22Rv1 (cell line): Measurements from ENCODE around the gene ITPK1.

Experiments used
- H3K27ac ChIP-seq: fragments of 450-650 bp; 2 replicates; pipeline ENCODE4 v1.5.1; 2017
- ZFX ChIP-seq: fragments of 450-650 bp; IDR thresholded peaks from 2 replicates; pipeline ENCODE4 v1.6.1; 2017; ENCODE audit warnings: antibody characterized with exemption, borderline replicate concordance
- TF ChIP-seq, protein P1 (sequence below): fragments of 450-650 bp; IDR thresholded peaks from 2 replicates; pipeline ENCODE4 v1.5.1; 2017; ENCODE audit warnings: mild to moderate bottlenecking

The ITPK1 gene

DNA sequence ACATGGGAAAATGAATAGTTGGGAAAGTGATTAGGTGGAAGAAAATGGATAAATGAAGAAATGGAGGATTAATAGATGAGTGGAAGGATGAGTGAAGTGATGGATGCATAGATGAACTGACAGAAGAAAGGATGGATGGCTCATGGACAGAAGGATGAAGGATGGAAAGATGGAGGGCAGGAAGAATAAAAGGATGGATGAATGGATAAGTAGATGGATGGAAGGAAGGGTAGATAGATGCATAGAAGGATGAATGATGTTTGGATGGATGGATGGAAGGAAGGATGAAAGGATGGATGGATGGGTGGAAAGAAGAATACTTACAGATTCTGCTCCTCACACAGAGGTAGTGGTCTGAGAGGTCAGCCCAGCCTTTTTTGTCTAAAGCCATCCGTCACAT is 228.6 kb downstream of the ITPK1 start:
- H3K27ac ChIP-seq = no peak overlapping the region
- TF ChIP-seq ZFX = no peak
- TF ChIP-seq, protein P1, sequence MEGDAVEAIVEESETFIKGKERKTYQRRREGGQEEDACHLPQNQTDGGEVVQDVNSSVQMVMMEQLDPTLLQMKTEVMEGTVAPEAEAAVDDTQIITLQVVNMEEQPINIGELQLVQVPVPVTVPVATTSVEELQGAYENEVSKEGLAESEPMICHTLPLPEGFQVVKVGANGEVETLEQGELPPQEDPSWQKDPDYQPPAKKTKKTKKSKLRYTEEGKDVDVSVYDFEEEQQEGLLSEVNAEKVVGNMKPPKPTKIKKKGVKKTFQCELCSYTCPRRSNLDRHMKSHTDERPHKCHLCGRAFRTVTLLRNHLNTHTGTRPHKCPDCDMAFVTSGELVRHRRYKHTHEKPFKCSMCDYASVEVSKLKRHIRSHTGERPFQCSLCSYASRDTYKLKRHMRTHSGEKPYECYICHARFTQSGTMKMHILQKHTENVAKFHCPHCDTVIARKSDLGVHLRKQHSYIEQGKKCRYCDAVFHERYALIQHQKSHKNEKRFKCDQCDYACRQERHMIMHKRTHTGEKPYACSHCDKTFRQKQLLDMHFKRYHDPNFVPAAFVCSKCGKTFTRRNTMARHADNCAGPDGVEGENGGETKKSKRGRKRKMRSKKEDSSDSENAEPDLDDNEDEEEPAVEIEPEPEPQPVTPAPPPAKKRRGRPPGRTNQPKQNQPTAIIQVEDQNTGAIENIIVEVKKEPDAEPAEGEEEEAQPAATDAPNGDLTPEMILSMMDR = no peak
